Myometrial cell (primary cell): ENCODE data around the gene TMPRSS3. TPM values are rescaled to one million over a fixed set of nuclear protein-coding genes. Genes with fewer than 3 reads are reported as not detected.

ENCODE experiments used
- total RNA-seq: library from RNA; depleted of rRNA; stranded (reverse); fragments of >200 nt; gene quantifications from 2 replicates; pipeline ENCODE4 v1.2.3, GENCODE V29; 2015

Gene TMPRSS3
- total RNA-seq = not detected in 2 replicates

GRCh38 chr21:42395905-42396651 lies at the start of gene TMPRSS3:
Gene TMPRSS3, minus strand, starts transcription at chr21:42396052. Its CDS starts 635 bp downstream, at chr21:42395417.

GRCh38 chr21:42403611-42404231 lies 7.9 kb upstream of the TMPRSS3 start, which contains the start of gene UBASH3A:
Gene UBASH3A, plus strand, starts transcription at chr21:42403902. Its CDS starts 44 bp downstream, at chr21:42403946.

GRCh38 chr21:42366292-42367010 lies 29.4 kb downstream of the TMPRSS3 start, which contains the start of gene TFF1:
Gene TFF1, minus strand, starts transcription at chr21:42366535. Its CDS starts 40 bp downstream, at chr21:42366495.

GRCh38 chr21:42350927-42351426 lies 44.9 kb downstream of the TMPRSS3 start, which contains the start of gene TFF2:
Gene TFF2, minus strand, starts transcription at chr21:42350994. Its CDS starts 37 bp downstream, at chr21:42350957.

Other genes starting within 250 kb of the TMPRSS3 start
- not detected in 2 replicates for gene ABCG1, start 176.9 kb downstream of the TMPRSS3 start, total RNA-seq
- gene TFF3, start 80.6 kb downstream of the TMPRSS3 start, total RNA-seq = not detected in 2 replicates
- gene TFF2, start 45.1 kb downstream of the TMPRSS3 start, total RNA-seq = not detected in 2 replicates
- not detected in 2 replicates for gene TFF1, start 29.5 kb downstream of the TMPRSS3 start, total RNA-seq
- gene UBASH3A, start 7.8 kb upstream of the TMPRSS3 start, total RNA-seq = not detected in 2 replicates
- gene RSPH1, start 100.2 kb upstream of the TMPRSS3 start, total RNA-seq = not detected in 2 replicates
- 1.7 and 1.8 TPM in 2 replicates for gene SLC37A1, start 117.8 kb upstream of the TMPRSS3 start, total RNA-seq